GM23338 (cell line): ENCODE data around the gene KATNAL2.

Experiments
- CREB1 ChIP-seq: fragments of 250-450 bp; sonication (Bioruptor Pico); IDR thresholded peaks from 2 replicates; pipeline ENCODE4 v1.5.0; 2020; ENCODE audit warnings: low read depth, mild to moderate bottlenecking, moderate library complexity
- CTCF ChIP-seq, 2 experiments: fragments of 200-600 bp in 1 of 2; sonication (generic) in 1 of 2; conservative IDR thresholded peaks; 2 replicates each; pipeline versions ENCODE4 v1.5.1 to v1.6.1; 2016 to 2017; ENCODE audit warnings: antibody characterized with exemption in 2 of 2, low read depth in 2 of 2, mild to moderate bottlenecking in 2 of 2, moderate library complexity in 1 of 2
- ETS1 ChIP-seq: IDR thresholded peaks from 2 replicates; pipeline ENCODE4 v1.6.1; 2016; ENCODE audit warnings: antibody characterized with exemption
- EZH2 ChIP-seq: fragments of 200-600 bp; sonication (generic); IDR thresholded peaks from one replicate; pipeline ENCODE4 v1.8.0; 2017; ENCODE audit warnings: antibody characterized with exemption, mild to moderate bottlenecking, low read depth; ENCODE audit not compliant: unreplicated experiment
- EZH2phosphoT487 ChIP-seq: fragments of 200-600 bp; sonication (generic); IDR thresholded peaks from one replicate; pipeline ENCODE4 v1.8.1; 2018; ENCODE audit warnings: antibody characterized with exemption; ENCODE audit not compliant: unreplicated experiment
- JUNB ChIP-seq: IDR thresholded peaks from one replicate; pipeline ENCODE4 v1.6.1; 2016; ENCODE audit warnings: antibody characterized with exemption; ENCODE audit not compliant: unreplicated experiment
- NANOG ChIP-seq: IDR thresholded peaks from 2 replicates; pipeline ENCODE4 v1.6.1; 2016; ENCODE audit warnings: antibody characterized with exemption, borderline replicate concordance
- POLR2AphosphoS5 ChIP-seq: IDR thresholded peaks from 2 replicates; pipeline ENCODE4 v1.6.1; 2016; ENCODE audit warnings: antibody characterized with exemption, low read depth
- REST ChIP-seq: IDR thresholded peaks from one replicate; pipeline ENCODE4 v1.6.1; 2018; ENCODE audit warnings: antibody characterized with exemption; ENCODE audit not compliant: unreplicated experiment
- STAT1 ChIP-seq: IDR thresholded peaks from one replicate; pipeline ENCODE4 v1.6.1; 2016; ENCODE audit warnings: antibody characterized with exemption; ENCODE audit not compliant: unreplicated experiment
- ZNF114 ChIP-seq: fragments of 250-450 bp; sonication (Bioruptor Pico); IDR thresholded peaks from 2 replicates; pipeline ENCODE4 v1.5.0; 2020; ENCODE audit warnings: mild to moderate bottlenecking, moderate library complexity
- ZNF331 ChIP-seq: fragments of 250-450 bp; sonication (Bioruptor Pico); IDR thresholded peaks from 2 replicates; pipeline ENCODE4 v1.5.0; 2020; ENCODE audit warnings: low read depth, mild to moderate bottlenecking, moderate library complexity

- TF ChIP-seq CTCF (conservative IDR thresholded peaks at IDR 0.05; ENCODE audit: low read depth in 2 of 2) (no peak), EZH2 (no peak), ETS1 (no peak), REST (no peak), STAT1 (no peak), EZH2phosphoT487 (no peak), POLR2AphosphoS5 (no peak), JUNB (no peak), NANOG (no peak), CREB1 (no peak), ZNF331 (CRISPR knock-in tag) (no peak), ZNF114 (no peak)
Observed at GRCh38 chr18:47032945-47033344, 115.5 kb downstream of the KATNAL2 start.
